Vagina (tissue), 2 donors: ENCODE results near the gene CLSTN1.

Experiments used
- CTCF ChIP-seq, 3 experiments: fragments of 450-650 bp in 2 of 3; fragments of 200-600 bp in 1 of 3; sonication (generic) in 1 of 3; IDR thresholded peaks; one replicate each; pipeline ENCODE4 v1.5.1; 2017 to 2019; ENCODE audit warnings: antibody characterized with exemption in 3 of 3, mild to moderate bottlenecking in 2 of 3, moderate library complexity in 2 of 3
- POLR2AphosphoS5 ChIP-seq, 2 donors: sonication (generic); formaldehyde crosslinking; IDR thresholded peaks; one replicate each; pipeline ENCODE4 v1.9.0; 2017; ENCODE audit warnings: antibody characterized with exemption in 2 of 2, mild to moderate bottlenecking in 2 of 2, low read depth in 1 of 2; ENCODE audit not compliant: insufficient read depth in 1 of 2

GRCh38 chr1:9824702-9825089 is 931 bp upstream of the CLSTN1 start:
- TF ChIP-seq POLR2AphosphoS5 (IDR thresholded peaks at IDR 0.05; ENCODE audit: insufficient read depth in 1 of 2, low read depth in 1 of 2), result no peak
- TF ChIP-seq CTCF (IDR thresholded peaks at IDR 0.05), result no peak
